ENCODE results near the gene FYN. TPM values are rescaled to one million over a fixed set of nuclear protein-coding genes. Genes with fewer than 3 reads are reported as not detected.

Gene FYN
- total and polyA plus RNA-seq, 2 of the 13 experiments (the other 11 are each of a cell fraction or from before 2014, with no cell fraction given), result 15.5 to 24.6 TPM

DNA sequence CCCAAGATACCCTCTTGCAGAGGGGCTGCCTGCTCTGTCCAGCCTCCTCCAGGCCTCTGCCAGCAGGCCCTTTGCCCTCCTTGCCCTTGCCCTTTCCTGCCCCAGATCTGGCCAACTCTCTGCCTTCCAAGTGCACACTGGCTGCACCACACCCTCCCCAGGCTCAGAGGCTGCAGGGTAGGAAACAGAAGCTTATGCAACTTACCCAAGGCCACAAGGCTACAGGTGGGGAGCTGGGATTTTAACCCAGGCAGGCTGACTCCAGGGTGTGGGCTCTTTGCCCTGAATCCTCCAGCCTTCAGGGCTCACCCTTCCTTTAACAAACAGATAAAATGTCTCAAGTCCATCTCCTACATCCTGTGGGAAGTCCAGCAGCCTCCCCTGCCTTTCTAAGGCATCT lies 253.1 kb downstream of the FYN start (continued):
- TF ChIP-seq, protein P1, sequence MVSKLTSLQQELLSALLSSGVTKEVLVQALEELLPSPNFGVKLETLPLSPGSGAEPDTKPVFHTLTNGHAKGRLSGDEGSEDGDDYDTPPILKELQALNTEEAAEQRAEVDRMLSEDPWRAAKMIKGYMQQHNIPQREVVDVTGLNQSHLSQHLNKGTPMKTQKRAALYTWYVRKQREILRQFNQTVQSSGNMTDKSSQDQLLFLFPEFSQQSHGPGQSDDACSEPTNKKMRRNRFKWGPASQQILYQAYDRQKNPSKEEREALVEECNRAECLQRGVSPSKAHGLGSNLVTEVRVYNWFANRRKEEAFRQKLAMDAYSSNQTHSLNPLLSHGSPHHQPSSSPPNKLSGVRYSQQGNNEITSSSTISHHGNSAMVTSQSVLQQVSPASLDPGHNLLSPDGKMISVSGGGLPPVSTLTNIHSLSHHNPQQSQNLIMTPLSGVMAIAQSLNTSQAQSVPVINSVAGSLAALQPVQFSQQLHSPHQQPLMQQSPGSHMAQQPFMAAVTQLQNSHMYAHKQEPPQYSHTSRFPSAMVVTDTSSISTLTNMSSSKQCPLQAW (CRISPR knock-in tag; IDR thresholded peaks at IDR 0.05), result peak; percentile 23; the same call in 1 of the 2 replicates
- TF ChIP-seq, protein P2, sequence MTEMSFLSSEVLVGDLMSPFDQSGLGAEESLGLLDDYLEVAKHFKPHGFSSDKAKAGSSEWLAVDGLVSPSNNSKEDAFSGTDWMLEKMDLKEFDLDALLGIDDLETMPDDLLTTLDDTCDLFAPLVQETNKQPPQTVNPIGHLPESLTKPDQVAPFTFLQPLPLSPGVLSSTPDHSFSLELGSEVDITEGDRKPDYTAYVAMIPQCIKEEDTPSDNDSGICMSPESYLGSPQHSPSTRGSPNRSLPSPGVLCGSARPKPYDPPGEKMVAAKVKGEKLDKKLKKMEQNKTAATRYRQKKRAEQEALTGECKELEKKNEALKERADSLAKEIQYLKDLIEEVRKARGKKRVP (CRISPR knock-in tag; IDR thresholded peaks at IDR 0.05), result no peak
- TF ChIP-seq TOE1 (CRISPR knock-in tag; IDR thresholded peaks at IDR 0.05) (no peak), AKAP8 (CRISPR knock-in tag; IDR thresholded peaks at IDR 0.05) (no peak), POLR2A (IDR thresholded peaks at IDR 0.05; ENCODE audit: insufficient read depth in 1 of 2, low read depth in 2 of 2, low read length in 2 of 2) (no peak), KMT2B (CRISPR knock-in tag; IDR thresholded peaks at IDR 0.05) (no peak), MTA1 (CRISPR knock-in tag; IDR thresholded peaks at IDR 0.05; ENCODE audit: borderline replicate concordance) (no peak), GATAD2A (CRISPR knock-in tag; IDR thresholded peaks at IDR 0.05) (peak; percentile 51; the same call in 1 of the 2 replicates), PAX8 (CRISPR knock-in tag; IDR thresholded peaks at IDR 0.05; ENCODE audit: borderline replicate concordance) (no peak), ZKSCAN5 (CRISPR knock-in tag; IDR thresholded peaks at IDR 0.05) (no peak), PRPF4 (IDR thresholded peaks at IDR 0.05; ENCODE audit: low read depth, low read length, poor library complexity, severe bottlenecking) (no peak), CREB1 (IDR thresholded peaks at IDR 0.05) (no peak), CREB1 (CRISPR knock-in tag; IDR thresholded peaks at IDR 0.05) (no peak), ZNF773 (CRISPR knock-in tag; IDR thresholded peaks at IDR 0.05; ENCODE audit: borderline replicate concordance) (no peak), ATAD3A (CRISPR knock-in tag; IDR thresholded peaks at IDR 0.05) (no peak), CAMTA2 (CRISPR knock-in tag; IDR thresholded peaks at IDR 0.05; ENCODE audit: borderline replicate concordance) (0 out of 2 replicates have a peak, but pooled peaks have one; percentile 35), NRL (CRISPR knock-in tag; IDR thresholded peaks at IDR 0.05; ENCODE audit: borderline replicate concordance) (no peak), CEBPB (IDR thresholded peaks at IDR 0.05; ENCODE audit: borderline replicate concordance, low read depth, low read length) (peak; percentile 64; the same call in 1 of the 2 replicates), SMC3 (IDR thresholded peaks at IDR 0.05; ENCODE audit: low read length) (no peak), ZBTB38 (CRISPR knock-in tag; IDR thresholded peaks at IDR 0.05) (peak; percentile 19; the same call in 1 of the 2 replicates), ZNF207 (IDR thresholded peaks at IDR 0.05; ENCODE audit: borderline replicate concordance) (no peak), ZNF550 (CRISPR knock-in tag; IDR thresholded peaks at IDR 0.05; ENCODE audit: borderline replicate concordance) (no peak), ZNF644 (CRISPR knock-in tag; IDR thresholded peaks at IDR 0.05; ENCODE audit: low read depth) (0 out of 2 replicates have a peak, but pooled peaks have one; percentile 51), SP2 (CRISPR knock-in tag; IDR thresholded peaks at IDR 0.05) (no peak), HNF4G (IDR thresholded peaks at IDR 0.05; ENCODE audit: borderline replicate concordance, low read depth, low read length) (no peak), HNF4G (CRISPR knock-in tag; IDR thresholded peaks at IDR 0.05; ENCODE audit: borderline replicate concordance, low read depth) (no peak)
- TF ChIP-seq, protein P3, sequence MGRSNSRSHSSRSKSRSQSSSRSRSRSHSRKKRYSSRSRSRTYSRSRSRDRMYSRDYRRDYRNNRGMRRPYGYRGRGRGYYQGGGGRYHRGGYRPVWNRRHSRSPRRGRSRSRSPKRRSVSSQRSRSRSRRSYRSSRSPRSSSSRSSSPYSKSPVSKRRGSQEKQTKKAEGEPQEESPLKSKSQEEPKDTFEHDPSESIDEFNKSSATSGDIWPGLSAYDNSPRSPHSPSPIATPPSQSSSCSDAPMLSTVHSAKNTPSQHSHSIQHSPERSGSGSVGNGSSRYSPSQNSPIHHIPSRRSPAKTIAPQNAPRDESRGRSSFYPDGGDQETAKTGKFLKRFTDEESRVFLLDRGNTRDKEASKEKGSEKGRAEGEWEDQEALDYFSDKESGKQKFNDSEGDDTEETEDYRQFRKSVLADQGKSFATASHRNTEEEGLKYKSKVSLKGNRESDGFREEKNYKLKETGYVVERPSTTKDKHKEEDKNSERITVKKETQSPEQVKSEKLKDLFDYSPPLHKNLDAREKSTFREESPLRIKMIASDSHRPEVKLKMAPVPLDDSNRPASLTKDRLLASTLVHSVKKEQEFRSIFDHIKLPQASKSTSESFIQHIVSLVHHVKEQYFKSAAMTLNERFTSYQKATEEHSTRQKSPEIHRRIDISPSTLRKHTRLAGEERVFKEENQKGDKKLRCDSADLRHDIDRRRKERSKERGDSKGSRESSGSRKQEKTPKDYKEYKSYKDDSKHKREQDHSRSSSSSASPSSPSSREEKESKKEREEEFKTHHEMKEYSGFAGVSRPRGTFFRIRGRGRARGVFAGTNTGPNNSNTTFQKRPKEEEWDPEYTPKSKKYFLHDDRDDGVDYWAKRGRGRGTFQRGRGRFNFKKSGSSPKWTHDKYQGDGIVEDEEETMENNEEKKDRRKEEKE (IDR thresholded peaks at IDR 0.05), result no peak
- TF ChIP-seq, protein P4, sequence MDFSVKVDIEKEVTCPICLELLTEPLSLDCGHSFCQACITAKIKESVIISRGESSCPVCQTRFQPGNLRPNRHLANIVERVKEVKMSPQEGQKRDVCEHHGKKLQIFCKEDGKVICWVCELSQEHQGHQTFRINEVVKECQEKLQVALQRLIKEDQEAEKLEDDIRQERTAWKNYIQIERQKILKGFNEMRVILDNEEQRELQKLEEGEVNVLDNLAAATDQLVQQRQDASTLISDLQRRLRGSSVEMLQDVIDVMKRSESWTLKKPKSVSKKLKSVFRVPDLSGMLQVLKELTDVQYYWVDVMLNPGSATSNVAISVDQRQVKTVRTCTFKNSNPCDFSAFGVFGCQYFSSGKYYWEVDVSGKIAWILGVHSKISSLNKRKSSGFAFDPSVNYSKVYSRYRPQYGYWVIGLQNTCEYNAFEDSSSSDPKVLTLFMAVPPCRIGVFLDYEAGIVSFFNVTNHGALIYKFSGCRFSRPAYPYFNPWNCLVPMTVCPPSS (IDR thresholded peaks at IDR 0.05), result no peak

All from HepG2 (cell line).